Measurements from ENCODE around the gene ZSWIM6.

The ZSWIM6 gene

DNA sequence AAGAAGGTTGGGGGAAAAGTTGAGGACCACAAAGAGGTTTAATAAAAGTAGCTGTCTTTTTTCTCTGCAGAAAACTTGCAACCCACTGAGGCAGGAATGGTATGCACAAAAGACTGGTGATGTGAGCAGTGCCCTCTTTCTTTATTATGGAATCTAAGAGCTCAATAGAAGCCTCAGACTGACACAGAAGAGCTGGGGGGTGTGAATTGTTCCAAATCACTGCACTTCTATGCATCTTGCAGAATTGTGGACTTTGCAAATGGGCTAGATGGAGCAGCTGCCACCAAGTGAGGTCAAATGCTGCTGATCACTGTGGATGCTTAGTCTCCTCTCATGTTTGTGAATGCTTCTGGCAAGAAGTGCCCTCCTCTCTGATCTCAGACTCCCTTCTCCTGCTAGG, 227.1 kb downstream of the ZSWIM6 start:
- no peak for DNase-seq
- TF ChIP-seq, protein P1, sequence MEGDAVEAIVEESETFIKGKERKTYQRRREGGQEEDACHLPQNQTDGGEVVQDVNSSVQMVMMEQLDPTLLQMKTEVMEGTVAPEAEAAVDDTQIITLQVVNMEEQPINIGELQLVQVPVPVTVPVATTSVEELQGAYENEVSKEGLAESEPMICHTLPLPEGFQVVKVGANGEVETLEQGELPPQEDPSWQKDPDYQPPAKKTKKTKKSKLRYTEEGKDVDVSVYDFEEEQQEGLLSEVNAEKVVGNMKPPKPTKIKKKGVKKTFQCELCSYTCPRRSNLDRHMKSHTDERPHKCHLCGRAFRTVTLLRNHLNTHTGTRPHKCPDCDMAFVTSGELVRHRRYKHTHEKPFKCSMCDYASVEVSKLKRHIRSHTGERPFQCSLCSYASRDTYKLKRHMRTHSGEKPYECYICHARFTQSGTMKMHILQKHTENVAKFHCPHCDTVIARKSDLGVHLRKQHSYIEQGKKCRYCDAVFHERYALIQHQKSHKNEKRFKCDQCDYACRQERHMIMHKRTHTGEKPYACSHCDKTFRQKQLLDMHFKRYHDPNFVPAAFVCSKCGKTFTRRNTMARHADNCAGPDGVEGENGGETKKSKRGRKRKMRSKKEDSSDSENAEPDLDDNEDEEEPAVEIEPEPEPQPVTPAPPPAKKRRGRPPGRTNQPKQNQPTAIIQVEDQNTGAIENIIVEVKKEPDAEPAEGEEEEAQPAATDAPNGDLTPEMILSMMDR (IDR thresholded peaks at IDR 0.05; ENCODE audit: low read depth, low read length, missing control alignments) = no peak
- Histone ChIP-seq H3K36me3 (replicated peaks) (no peaks in the 10 kb centered on the region), H3K27ac (no peak overlapping the region), H3K4me3 (ENCODE audit: low read depth, low read length) (no peak overlapping the region), H3K27me3 (replicated peaks) (no peaks in the 10 kb centered on the region)
- in situ Hi-C loops (cut with HindIII; ENCODE audit: low pct_ligation_motif_present, low sequenced_read_pairs) = no loop called here

DNA sequence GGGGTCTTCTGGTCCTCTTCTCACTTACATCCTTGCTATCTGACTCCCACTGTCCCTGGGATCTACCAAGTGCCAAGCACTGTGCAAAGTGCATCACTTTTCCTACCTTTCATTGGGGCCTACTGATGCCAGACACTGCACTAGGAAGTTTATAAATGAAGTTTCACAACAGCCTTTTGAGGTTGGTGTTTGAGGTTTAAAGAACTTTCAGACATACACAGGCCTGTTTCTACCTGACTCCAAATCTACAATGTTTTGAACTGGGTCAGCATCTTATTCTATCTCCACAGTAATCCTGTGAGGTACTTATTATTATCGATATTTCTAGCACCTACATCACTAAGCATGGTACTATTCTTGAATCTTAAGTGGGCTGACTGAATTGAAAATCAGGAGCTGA, 227.7 kb downstream of the ZSWIM6 start:
- Histone ChIP-seq H3K36me3 (replicated peaks) (no peaks in the 10 kb centered on the region), H3K4me3 (ENCODE audit: low read depth, low read length) (no peak overlapping the region), H3K27me3 (replicated peaks) (no peaks in the 10 kb centered on the region), H3K27ac (no peak overlapping the region)
- in situ Hi-C loops (cut with HindIII; ENCODE audit: low pct_ligation_motif_present, low sequenced_read_pairs) = no loop called here
- TF ChIP-seq, protein P1 (IDR thresholded peaks at IDR 0.05; ENCODE audit: low read depth, low read length, missing control alignments) = no peak
- DNase-seq = no peak

DNA sequence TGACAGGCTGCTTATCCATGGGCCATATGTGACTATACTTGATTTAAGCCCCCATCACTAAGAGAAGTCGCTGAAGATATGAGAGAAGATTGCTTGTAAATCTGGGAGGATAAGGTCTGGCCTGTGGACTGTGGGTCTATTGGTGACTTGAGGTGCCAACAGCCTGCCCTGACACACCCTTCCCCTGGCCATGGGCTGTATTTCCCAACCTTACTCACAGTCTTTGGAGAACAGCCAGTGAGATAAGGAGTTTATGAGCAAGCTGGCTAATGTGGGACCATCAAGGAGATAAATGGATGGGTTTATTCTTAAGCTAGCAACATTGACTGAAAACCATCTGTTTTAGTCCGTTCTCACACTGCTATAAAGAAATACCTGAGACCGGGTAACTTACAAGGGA, 231.3 kb downstream of the ZSWIM6 start:
- no peaks in the 10 kb centered on the region for H3K27me3 ChIP-seq (replicated peaks)
- H3K27ac ChIP-seq = no peak overlapping the region
- peak; percentile 13 for DNase-seq
- no peaks in the 10 kb centered on the region for H3K36me3 ChIP-seq (replicated peaks)
- in situ Hi-C loops (cut with HindIII; ENCODE audit: low pct_ligation_motif_present, low sequenced_read_pairs) = no loop called here
- TF ChIP-seq, protein P1 (IDR thresholded peaks at IDR 0.05; ENCODE audit: low read depth, low read length, missing control alignments) = no peak
- H3K4me3 ChIP-seq (ENCODE audit: low read depth, low read length) = no peak overlapping the region

DNA sequence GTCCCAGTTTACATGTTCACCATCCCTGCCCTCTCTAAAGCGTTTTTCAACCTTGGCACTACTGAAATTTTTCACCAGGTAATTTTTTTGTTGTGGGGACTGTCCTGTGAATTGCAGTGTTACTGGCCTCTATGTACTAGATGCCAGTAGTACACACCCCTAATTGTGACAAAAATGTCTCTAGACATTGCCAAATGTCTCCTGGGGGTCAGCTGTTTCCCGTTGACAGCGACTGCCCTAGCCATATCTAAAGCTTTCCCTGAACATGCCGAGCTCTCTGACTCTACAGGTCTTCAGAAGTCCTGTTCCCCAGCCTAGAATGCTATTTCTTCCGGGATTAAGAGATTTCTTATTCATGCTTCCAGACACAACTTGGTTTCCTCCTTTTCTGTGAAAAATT, 235.3 kb downstream of the ZSWIM6 start:
- TF ChIP-seq, protein P1 (IDR thresholded peaks at IDR 0.05; ENCODE audit: low read depth, low read length, missing control alignments) = no peak
- in situ Hi-C loops (cut with HindIII; ENCODE audit: low pct_ligation_motif_present, low sequenced_read_pairs) = no loop called here
- no peak overlapping the region for H3K27ac ChIP-seq
- no peak overlapping the region for H3K4me3 ChIP-seq (ENCODE audit: low read depth, low read length)
- DNase-seq = no peak
- H3K36me3 ChIP-seq (replicated peaks) = no peaks in the 10 kb centered on the region
- H3K27me3 ChIP-seq (replicated peaks) = no peaks in the 10 kb centered on the region

DNA sequence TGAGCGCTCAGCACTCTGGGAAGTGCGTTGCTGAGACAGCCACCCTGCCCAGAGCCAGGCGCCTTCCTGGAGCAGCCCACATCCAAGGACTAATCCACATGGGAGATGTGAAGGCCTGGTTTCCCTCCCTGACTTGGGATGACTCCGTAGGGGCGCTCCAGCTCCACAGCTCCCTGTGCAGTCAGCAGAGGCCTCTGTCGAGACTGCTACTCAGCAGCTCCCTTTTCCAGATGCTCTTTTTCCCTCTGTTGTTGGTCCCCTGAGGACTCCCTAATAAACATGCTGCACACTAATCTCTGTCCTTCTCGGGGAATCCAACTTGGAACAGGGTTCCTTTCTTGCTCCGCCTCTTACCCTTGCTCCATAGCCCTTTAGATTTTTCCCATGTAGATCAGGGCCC, 237.3 kb downstream of the ZSWIM6 start:
- H3K27me3 ChIP-seq (replicated peaks) = no peaks in the 10 kb centered on the region
- H3K36me3 ChIP-seq (replicated peaks) = no peaks in the 10 kb centered on the region
- in situ Hi-C loops (cut with HindIII; ENCODE audit: low pct_ligation_motif_present, low sequenced_read_pairs) = no loop called here
- no peak overlapping the region for H3K4me3 ChIP-seq (ENCODE audit: low read depth, low read length)
- DNase-seq = no peak
- H3K27ac ChIP-seq = no peak overlapping the region
- TF ChIP-seq, protein P1 (IDR thresholded peaks at IDR 0.05; ENCODE audit: low read depth, low read length, missing control alignments) = no peak

DNA sequence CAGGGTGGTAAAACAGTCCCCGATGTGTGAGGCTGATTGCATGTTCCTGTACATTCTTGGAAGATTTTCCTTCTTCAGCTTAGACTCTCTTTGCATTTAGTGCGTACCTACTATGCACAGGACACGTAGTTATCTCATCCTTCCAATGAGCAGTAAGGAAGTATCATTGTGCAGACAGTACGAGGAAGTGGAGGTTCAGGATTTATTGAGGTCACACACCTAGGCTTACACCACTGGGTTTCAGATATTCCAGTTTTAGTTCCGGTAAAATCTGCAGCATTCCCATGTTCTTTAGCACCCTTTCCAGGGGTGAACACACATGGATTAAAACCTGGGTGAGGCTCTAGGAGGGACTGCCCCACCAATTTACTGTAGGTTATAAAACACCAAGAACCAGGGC, 238.7 kb downstream of the ZSWIM6 start:
- in situ Hi-C loops (cut with HindIII; ENCODE audit: low pct_ligation_motif_present, low sequenced_read_pairs) = no loop called here
- Histone ChIP-seq H3K27me3 (replicated peaks) (no peaks in the 10 kb centered on the region), H3K27ac (no peak overlapping the region), H3K36me3 (replicated peaks) (no peaks in the 10 kb centered on the region), H3K4me3 (ENCODE audit: low read depth, low read length) (no peak overlapping the region)
- DNase-seq = no peak
- TF ChIP-seq, protein P1 (IDR thresholded peaks at IDR 0.05; ENCODE audit: low read depth, low read length, missing control alignments) = no peak

All from brain microvascular endothelial cell (primary cell).